IPS-11a (cell line): ENCODE measurements around the gene DDAH1.

Experiments
- H3K4me3 ChIP-seq: one replicate; pipeline ENCODE4 v1.5.1; 2013; ENCODE audit warnings: low read depth, low read length, control low read depth

DDAH1 gene

DNA sequence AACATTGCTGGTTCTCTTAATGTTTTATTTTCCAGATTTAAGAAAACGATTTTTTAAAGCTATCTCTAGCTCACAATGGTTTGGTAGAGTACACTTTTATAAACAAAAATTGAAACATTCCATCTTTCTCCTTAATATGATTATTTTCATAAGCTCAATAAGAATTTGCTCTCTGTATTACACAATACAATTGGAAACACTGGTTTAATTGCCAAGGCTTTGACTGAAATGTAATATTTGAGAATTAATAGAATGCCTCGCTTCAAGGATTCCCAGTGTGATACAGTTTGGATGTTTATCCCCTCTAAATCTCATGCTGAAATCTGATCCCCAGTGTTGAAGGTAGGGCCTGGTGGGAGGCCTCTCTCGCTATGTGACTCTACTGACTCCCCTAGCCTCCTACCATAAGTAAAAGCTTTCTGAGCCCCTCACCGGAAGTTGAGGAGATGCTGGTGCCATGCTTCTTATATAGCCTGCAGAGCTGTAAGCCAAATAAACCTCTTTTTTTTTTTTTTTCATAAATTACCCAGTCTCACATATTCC is 67.4 kb downstream of the DDAH1 start:
- H3K4me3 ChIP-seq = no peak overlapping the region

- no peak overlapping the region for H3K4me3 ChIP-seq
Measured at GRCh38 chr1:85396194-85396593, 68.8 kb downstream of the DDAH1 start.

- no peak overlapping the region for H3K4me3 ChIP-seq
Measured at GRCh38 chr1:85394130-85394529, 70.8 kb downstream of the DDAH1 start.

DNA sequence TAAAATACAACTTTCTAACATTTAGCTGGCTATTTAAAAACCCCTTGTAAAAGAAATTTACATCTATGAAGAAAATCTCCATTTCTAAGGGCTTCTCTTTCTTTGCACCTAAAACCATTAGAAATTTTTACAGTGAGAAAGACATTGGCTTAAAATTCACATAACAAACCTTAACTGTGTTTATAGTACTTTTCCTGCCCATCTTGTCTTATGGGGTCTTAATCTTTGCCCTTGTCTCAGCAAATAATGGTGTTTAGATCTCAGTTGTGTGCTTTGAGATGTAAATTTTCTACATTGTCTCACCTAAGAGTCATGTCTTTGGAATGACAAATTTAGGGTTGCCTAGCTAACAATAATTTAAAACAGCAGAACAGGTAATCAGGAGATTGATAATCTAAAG is 71.5 kb downstream of the DDAH1 start:
- no peak overlapping the region for H3K4me3 ChIP-seq

- no peak overlapping the region for H3K4me3 ChIP-seq
Measured at GRCh38 chr1:85388416-85388815, 76.5 kb downstream of the DDAH1 start.

- no peak overlapping the region for H3K4me3 ChIP-seq
Measured at GRCh38 chr1:85387781-85388180, 77.2 kb downstream of the DDAH1 start.

DNA sequence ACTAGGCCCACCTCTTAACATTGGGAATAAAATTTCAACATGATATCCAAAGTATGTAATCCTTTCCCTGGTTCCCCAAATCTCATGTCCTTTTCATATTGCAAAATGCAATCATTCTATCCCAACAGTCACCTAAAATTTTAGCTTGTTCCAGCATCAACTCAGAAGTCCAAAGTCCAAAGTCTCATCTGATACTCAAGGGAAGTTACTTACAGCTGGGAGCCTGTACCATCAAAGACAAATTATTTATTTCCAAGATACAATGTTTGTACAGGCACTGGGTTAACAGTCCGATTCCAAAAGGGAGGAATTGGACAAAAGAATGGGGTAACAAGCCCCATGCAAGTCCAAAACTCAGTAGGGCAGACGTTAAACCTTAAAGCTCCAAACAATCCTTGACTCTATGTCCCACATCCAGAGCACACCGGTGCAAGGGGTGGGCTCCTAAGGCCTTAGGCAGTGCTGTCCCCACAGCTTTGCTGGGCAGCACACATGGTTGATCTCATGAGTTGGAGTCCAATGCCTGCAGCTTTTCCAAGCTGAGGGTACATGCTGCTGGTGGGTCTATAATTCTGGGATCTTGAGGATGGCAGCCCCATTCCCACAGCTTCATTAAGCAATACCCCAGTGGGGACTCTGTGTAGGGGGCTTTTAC is 78.8 kb downstream of the DDAH1 start:
- H3K4me3 ChIP-seq = no peak overlapping the region

- no peak overlapping the region for H3K4me3 ChIP-seq
Measured at GRCh38 chr1:85379203-85380136, 85.5 kb downstream of the DDAH1 start.

- H3K4me3 ChIP-seq = no peak overlapping the region
Measured at GRCh38 chr1:85378534-85378933, 86.4 kb downstream of the DDAH1 start.

GRCh38 chr1:85376356-85376755 is 88.6 kb downstream of the DDAH1 start:
- no peak overlapping the region for H3K4me3 ChIP-seq

- no peak overlapping the region for H3K4me3 ChIP-seq
Measured at GRCh38 chr1:85375493-85375892, 89.5 kb downstream of the DDAH1 start.

GRCh38 chr1:85374160-85374559 is 90.8 kb downstream of the DDAH1 start:
- H3K4me3 ChIP-seq = no peak overlapping the region

- no peak overlapping the region for H3K4me3 ChIP-seq
Measured at GRCh38 chr1:85373378-85373708, 91.6 kb downstream of the DDAH1 start.

DNA sequence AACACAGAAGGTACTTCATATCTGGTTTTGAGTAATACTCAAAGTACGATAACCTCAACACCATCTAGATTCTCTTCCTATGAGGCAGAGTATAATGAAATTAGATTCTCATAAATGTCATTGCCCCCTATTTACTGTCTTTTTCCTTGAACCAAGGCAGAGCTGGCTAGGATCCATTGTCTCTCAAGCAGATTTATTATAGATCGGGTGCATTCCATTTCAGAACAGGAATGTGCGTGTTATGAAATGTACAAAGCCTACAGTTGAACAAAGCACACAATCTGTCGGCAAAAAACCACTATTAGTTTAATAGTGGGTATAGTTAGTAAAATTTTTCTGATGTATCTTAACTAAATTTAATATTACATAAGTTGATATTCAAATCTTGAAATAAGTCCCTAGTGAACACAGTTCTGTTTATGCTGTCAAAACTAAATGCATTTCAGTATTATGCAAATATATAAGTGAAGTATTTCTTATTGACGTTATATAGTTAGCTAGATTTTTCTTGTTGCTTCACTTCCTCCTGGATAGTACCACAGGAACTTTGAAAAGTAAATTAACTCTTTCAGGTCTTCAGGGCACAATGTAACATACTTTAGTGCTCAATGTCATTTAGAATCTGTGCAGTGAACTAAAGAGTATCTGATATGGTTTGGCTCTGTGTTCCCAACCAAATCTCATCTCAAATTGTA is 92.1 kb downstream of the DDAH1 start:
- H3K4me3 ChIP-seq = no peak overlapping the region

GRCh38 chr1:85371021-85371420 is 93.9 kb downstream of the DDAH1 start:
- no peak overlapping the region for H3K4me3 ChIP-seq

GRCh38 chr1:85368073-85368770 is 96.7 kb downstream of the DDAH1 start:
- H3K4me3 ChIP-seq = no peak overlapping the region

- H3K4me3 ChIP-seq = no peak overlapping the region
Measured at GRCh38 chr1:85366391-85367170, 98.4 kb downstream of the DDAH1 start.

GRCh38 chr1:85365851-85366250 is 99.1 kb downstream of the DDAH1 start:
- H3K4me3 ChIP-seq = no peak overlapping the region

GRCh38 chr1:85363521-85363920 is 101.4 kb downstream of the DDAH1 start:
- no peak overlapping the region for H3K4me3 ChIP-seq

- no peak overlapping the region for H3K4me3 ChIP-seq
Measured at GRCh38 chr1:85363092-85363491, 101.9 kb downstream of the DDAH1 start.
